ENCODE results near the gene ZNF844.

- TF ChIP-seq CTCF (conservative IDR thresholded peaks at IDR 0.05; ENCODE audit: low read depth, low read length) (no peak), EZH2 (IDR thresholded peaks at IDR 0.05; ENCODE audit: low read length, unreplicated experiment) (no peak), EZH2phosphoT487 (IDR thresholded peaks at IDR 0.05; ENCODE audit: borderline replicate concordance, low read length) (no peak)
Observed at GRCh38 chr19:12075538-12076139, 11.1 kb downstream of the ZNF844 start.

All from PC-3 (cell line).